ENCODE results near the gene GLI2. TPM values are rescaled to one million over a fixed set of nuclear protein-coding genes. Genes with fewer than 3 reads are reported as not detected.

Gene GLI2
- total RNA-seq, 1 experiment from 2014 or later, result 3.4 TPM

DNA sequence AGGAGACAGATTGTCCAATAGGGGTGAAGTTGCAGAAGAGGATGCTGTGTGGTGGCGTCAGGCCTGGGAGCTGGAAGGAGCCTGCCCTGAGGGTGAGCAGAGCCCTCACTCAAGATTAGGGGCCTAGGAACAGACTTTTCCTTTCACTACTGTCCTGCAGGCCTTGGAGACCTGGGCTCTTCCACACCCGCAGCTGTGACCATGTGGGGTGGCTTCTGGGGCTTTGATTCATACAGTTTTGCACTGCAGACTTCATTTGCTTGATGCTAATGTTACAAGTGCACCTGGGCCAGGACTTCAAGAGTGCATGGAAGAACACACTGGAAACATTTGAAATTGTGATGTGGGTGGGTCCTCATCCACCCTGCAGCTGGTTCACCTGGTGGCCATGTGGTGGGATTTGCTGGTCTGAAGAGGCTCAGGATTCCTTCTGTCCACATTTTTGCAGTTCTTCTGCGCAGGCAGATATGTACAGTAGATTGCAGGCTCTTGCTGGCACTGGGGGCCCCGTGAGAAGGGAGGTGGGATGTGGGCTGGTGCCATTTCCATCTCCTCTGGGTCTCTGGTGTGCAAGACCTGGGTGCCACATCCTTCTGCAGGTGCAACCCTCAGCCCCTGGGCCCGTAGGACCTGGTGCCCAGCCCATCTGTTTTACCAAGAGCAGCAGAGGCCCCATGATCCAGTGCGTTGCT, 9.9 kb downstream of the GLI2 start:
- Histone ChIP-seq H2AFZ (ENCODE audit: low read depth, low read length, poor library complexity, severe bottlenecking) (no peak overlapping the region), H3K27ac (ENCODE audit: low read depth, low read length) (no peak overlapping the region), H3K79me2 (ENCODE audit: insufficient read depth, low read length) (no peaks in the 10 kb centered on the region), H3K9ac (ENCODE audit: low read length) (no peak overlapping the region), H3K4me1 (ENCODE audit: control insufficient read depth in 1 of 2, insufficient read depth in 2 of 2, low read length in 2 of 2) (peaks cover 0 to 14% of the 10 kb centered on the region in 2 experiments; a peak in 2 of 4 replicates), H3K27me3 (ENCODE audit: insufficient read depth, low read length) (no peaks in the 10 kb centered on the region), H3K4me2 (ENCODE audit: low read length) (no peak overlapping the region), H4K20me1 (ENCODE audit: insufficient read depth) (no peaks in the 10 kb centered on the region), H3K9me3 (ENCODE audit: control insufficient read depth in 1 of 2, insufficient read depth in 1 of 2, low read depth in 1 of 2, low read length in 2 of 2) (no peaks in the 10 kb centered on the region), H3K9me2 (ENCODE audit: insufficient read depth) (no peaks in the 10 kb centered on the region), H3K4me3 (replicated peaks in 1 of 2; ENCODE audit: low read depth in 1 of 2, low read length in 2 of 2) (no peak overlapping the region), H3K36me3 (ENCODE audit: control insufficient read depth in 1 of 2, insufficient read depth in 2 of 2, low read length in 2 of 2) (no peaks in the 10 kb centered on the region)
- ChIA-PET POLR2A (no interaction called here), RAD21 (ENCODE audit: low non-redundant PET in 1 of 2, low total read pairs in 2 of 2, uncharacterized antibody in 2 of 2, unreplicated experiment in 2 of 2) (no interaction called here), CTCF (no interaction called here)
- no peak for TF ChIP-seq YY1 (IDR thresholded peaks at IDR 0.05; ENCODE audit: extremely low read depth, insufficient replicate concordance, low read depth, low read length)
- DNase-seq (ENCODE audit: low read depth, low spot score) (no peak), ATAC-seq (no peak)
- BruUV-seq (replicated peaks), result no TSS peak
- intact Hi-C loops (cut with micrococcal nuclease), result no loop called here

DNA sequence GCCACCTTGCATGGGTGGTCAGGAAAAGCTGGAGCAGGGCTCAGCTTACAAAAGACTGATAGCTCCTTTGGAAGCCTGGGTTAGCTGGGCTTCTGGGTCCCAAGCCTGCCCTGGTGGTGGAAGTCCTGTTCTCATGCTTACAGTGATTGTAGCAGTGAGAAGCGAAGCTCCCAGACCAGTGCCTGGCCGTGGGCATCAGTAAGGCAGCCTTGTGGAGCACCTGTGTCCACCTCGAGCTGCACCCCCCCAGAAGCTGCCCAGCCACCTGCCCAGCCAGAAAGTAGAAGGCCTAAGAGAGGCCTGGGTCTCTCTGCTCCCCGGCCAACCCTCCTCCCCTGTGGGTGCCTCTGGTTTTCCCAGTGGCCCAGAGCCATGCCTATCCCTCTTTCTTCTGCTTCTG, 10.5 kb downstream of the GLI2 start:
- Histone ChIP-seq H3K9me3 (ENCODE audit: control insufficient read depth in 1 of 2, insufficient read depth in 1 of 2, low read depth in 1 of 2, low read length in 2 of 2) (no peaks in the 10 kb centered on the region), H3K4me3 (replicated peaks in 1 of 2; ENCODE audit: low read depth in 1 of 2, low read length in 2 of 2) (no peak overlapping the region), H3K79me2 (ENCODE audit: insufficient read depth, low read length) (no peaks in the 10 kb centered on the region), H3K4me2 (ENCODE audit: low read length) (no peak overlapping the region), H4K20me1 (ENCODE audit: insufficient read depth) (no peaks in the 10 kb centered on the region), H3K4me1 (ENCODE audit: control insufficient read depth in 1 of 2, insufficient read depth in 2 of 2, low read length in 2 of 2) (peaks cover 0 to 8% of the 10 kb centered on the region in 2 experiments; a peak in 2 of 4 replicates), H2AFZ (ENCODE audit: low read depth, low read length, poor library complexity, severe bottlenecking) (no peak overlapping the region), H3K36me3 (ENCODE audit: control insufficient read depth in 1 of 2, insufficient read depth in 2 of 2, low read length in 2 of 2) (no peaks in the 10 kb centered on the region), H3K27ac (ENCODE audit: low read depth, low read length) (no peak overlapping the region), H3K27me3 (ENCODE audit: insufficient read depth, low read length) (no peaks in the 10 kb centered on the region), H3K9me2 (ENCODE audit: insufficient read depth) (no peaks in the 10 kb centered on the region), H3K9ac (ENCODE audit: low read length) (no peak overlapping the region)
- ChIA-PET POLR2A (no interaction called here), RAD21 (ENCODE audit: low non-redundant PET in 1 of 2, low total read pairs in 2 of 2, uncharacterized antibody in 2 of 2, unreplicated experiment in 2 of 2) (no interaction called here), CTCF (no interaction called here)
- BruUV-seq (replicated peaks), result no TSS peak
- ATAC-seq (no peak), DNase-seq (ENCODE audit: low read depth, low spot score) (no peak)
- TF ChIP-seq ZFX (IDR thresholded peaks at IDR 0.05) (no peak), TCF7L2 (IDR thresholded peaks at IDR 0.05; ENCODE audit: borderline replicate concordance, extremely low read depth, insufficient read depth, insufficient read length) (no peak), EZH2 (IDR thresholded peaks at IDR 0.05) (no peak), ELF1 (IDR thresholded peaks at IDR 0.05; ENCODE audit: borderline replicate concordance, low read depth) (no peak), FOSL1 (IDR thresholded peaks at IDR 0.05; ENCODE audit: low read depth) (no peak), SRF (IDR thresholded peaks at IDR 0.05; ENCODE audit: low read depth) (no peak), CEBPB (IDR thresholded peaks at IDR 0.05; ENCODE audit: low read depth) (no peak), SP1 (IDR thresholded peaks at IDR 0.05; ENCODE audit: low read depth) (no peak), POLR2AphosphoS5 (IDR thresholded peaks at IDR 0.05; ENCODE audit: low read depth, low read length) (no peak), CBX3 (IDR thresholded peaks at IDR 0.05; ENCODE audit: low read depth) (no peak), RAD21 (IDR thresholded peaks at IDR 0.05; ENCODE audit: low read depth) (no peak), EGR1 (IDR thresholded peaks at IDR 0.05; ENCODE audit: low read depth) (no peak)
- TF ChIP-seq, protein P1, sequence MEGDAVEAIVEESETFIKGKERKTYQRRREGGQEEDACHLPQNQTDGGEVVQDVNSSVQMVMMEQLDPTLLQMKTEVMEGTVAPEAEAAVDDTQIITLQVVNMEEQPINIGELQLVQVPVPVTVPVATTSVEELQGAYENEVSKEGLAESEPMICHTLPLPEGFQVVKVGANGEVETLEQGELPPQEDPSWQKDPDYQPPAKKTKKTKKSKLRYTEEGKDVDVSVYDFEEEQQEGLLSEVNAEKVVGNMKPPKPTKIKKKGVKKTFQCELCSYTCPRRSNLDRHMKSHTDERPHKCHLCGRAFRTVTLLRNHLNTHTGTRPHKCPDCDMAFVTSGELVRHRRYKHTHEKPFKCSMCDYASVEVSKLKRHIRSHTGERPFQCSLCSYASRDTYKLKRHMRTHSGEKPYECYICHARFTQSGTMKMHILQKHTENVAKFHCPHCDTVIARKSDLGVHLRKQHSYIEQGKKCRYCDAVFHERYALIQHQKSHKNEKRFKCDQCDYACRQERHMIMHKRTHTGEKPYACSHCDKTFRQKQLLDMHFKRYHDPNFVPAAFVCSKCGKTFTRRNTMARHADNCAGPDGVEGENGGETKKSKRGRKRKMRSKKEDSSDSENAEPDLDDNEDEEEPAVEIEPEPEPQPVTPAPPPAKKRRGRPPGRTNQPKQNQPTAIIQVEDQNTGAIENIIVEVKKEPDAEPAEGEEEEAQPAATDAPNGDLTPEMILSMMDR (IDR thresholded peaks at IDR 0.05 in 2 of 3, conservative IDR thresholded peaks at IDR 0.05 in 1 of 3; ENCODE audit: borderline replicate concordance in 1 of 3, insufficient read depth in 1 of 3, low read depth in 2 of 3, low read length in 2 of 3), result no peak
- intact Hi-C loops (cut with micrococcal nuclease), result no loop called here

All from HCT116 (cell line).